ENCODE measurements around the gene TMEM135. TPM values are rescaled to one million over a fixed set of nuclear protein-coding genes. Genes with fewer than 3 reads are reported as not detected.
"Not testable (repeated sequence)": the region's sequence is repeated elsewhere in the genome, so short reads cannot be mapped to it uniquely, and the experiment has no call there.

The TMEM135 gene
- total RNA-seq (2014; rRNA removed; shearing (Covaris generic); ENCODE audit: low replicate concordance), result 11.0 and 13.8 TPM in 2 replicates

DNA sequence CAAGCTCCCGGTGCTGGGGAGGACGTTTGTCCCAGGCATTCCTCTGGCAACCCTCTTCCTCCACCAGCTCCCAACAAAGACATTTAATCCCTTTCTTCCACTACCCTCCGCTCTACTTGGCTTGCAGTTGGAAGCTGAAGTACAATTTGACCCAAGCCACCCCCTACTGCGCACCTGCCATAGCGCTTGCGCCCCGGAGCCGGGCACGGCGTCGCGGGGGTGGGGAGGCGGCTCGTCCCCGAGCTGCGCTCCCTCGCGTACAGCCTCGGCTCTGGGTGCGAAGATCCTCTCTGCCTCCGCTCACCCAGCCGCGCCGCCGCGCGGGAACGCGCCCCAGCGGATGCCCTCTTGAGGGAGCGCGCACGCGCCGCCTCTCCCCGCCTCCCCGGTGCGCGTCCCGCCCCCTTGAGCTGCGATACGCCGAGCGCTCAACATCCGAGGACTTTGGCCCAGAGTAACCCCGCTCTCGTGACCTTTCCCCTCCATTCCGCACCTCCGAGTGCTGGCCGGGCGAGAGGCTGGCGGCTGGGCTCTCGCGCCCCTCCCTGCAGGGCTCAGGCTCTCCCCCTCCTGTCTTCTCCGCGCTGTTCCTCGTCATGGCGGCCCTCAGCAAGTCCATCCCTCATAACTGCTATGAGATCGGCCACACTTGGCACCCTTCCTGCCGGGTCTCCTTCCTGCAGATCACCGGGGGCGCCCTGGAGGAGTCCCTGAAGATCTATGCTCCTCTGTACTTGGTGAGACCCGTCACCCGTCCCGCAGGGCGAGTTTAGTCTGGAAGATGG, at the start of gene TMEM135:
TMEM135 (plus strand) TSS at position 485 of the 785 bp plus-strand sequence; CDS start at position 597, 112 bp downstream.
- peak; percentile 92 for DNase-seq (ENCODE audit: low read depth)
- in situ Hi-C loops (cut with HindIII; ENCODE audit: low pct_unique_long_range_greater_than_20kb, low sequenced_read_pairs), result no loop called here

DNA sequence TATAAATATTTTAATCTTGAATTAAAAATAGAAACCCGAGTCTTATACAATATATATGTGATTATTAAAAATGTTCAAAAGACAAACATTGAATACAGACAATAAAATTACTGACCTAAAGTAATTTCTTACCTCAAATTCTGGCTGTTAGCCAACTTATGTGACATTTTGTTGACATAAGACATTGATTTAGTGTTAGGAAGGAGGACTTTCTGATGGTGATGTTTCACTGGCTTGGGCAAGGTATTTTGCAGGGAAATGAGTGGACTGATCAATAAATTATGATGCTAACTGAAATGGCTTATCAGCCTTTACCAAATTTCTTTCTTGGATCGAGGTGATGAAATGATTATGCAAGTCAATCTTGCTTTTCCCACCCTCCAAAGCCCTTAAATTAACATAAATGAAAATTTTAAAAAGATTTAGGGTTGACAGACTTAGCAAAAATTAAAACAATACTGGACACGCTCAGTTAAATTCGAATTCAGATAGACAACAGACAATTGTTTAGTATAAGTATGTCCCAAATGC, 49.3 kb upstream of the TMEM135 start:
- no peak for DNase-seq (ENCODE audit: low read depth)
- in situ Hi-C loops (cut with HindIII; ENCODE audit: low pct_unique_long_range_greater_than_20kb, low sequenced_read_pairs), result no loop called here

DNA sequence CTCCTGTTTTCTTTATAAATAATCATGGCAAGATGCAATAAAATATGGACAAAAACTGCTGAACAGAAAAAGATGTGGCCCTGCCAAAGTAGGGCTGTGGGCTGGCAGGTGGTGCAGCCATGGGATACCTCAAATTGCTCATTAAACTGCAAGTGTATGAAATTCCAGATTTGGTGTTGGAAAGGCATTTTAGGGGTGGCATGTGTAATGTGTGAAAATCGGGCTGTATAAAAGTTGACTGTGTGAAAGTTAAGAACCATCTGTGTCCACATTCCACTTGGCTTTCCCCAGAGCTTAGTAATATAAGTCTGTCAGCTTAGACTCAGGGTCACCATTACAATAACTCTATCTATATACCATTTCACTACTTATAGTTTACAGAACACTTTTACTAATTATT, 47.7 kb upstream of the TMEM135 start:
- in situ Hi-C loops (cut with HindIII; ENCODE audit: low pct_unique_long_range_greater_than_20kb, low sequenced_read_pairs), result no loop called here
- no peak for DNase-seq (ENCODE audit: low read depth)

DNA sequence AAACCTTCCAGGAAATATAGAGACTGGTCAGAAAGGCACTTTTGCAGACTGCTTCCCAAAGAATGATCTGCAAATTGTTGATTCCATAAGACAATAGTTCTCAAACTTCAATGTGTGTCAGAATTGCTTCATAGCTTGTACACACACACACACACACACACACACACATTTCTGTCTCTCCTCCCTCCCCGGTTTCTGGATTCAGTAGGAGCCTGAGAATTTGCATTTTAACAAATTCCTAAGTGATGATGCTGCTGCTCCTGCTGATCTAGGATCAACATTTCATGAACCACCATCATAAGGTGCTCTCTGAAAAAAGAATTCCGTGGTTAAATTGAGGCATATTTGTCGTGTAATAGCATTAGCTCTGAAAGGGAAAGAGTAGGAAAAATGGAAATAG, 47.2 kb upstream of the TMEM135 start:
- DNase-seq (ENCODE audit: low read depth), result peak; percentile 75
- in situ Hi-C loops (cut with HindIII; ENCODE audit: low pct_unique_long_range_greater_than_20kb, low sequenced_read_pairs), result no loop called here

DNA sequence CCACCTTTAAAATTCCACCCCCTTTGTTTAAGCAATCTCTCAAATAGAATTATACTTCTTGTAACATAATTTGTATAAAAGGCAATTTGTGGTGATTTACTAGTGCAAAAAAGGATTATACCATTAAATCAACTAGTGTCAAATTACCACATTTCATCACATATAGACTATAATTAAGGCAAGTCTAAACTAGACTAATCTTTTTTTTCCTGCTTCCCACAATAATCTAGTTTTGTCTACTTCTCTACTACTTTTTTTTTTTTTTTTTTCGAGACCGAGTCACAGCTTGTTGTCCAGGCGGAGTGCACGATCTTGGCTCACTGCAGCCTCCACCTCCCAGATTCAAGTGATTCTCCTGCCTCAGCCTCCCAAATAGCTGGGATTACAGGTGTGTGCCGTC, 46.4 kb upstream of the TMEM135 start:
- in situ Hi-C loops (cut with HindIII; ENCODE audit: low pct_unique_long_range_greater_than_20kb, low sequenced_read_pairs), result no loop called here
- no peak for DNase-seq (ENCODE audit: low read depth)

DNA sequence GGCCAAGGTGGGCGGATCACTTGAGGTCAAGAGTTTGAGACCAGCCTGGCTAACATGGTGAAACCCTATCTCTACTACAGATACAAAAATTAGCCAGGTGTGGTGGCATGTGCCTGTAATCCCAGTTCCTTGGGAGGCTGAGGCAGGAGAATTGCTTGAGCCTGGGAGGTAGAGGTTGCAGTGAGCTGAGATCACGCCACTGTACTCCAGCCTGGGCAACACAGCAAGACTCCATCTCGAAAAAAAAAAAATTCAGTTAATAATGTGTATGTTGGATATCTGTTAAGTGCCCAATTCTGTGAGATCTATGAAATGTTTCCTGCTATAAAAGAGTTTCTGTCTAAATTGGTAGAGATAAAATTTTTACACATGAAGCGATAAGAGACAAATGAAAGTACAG, 45.4 kb upstream of the TMEM135 start:
- in situ Hi-C loops (cut with HindIII; ENCODE audit: low pct_unique_long_range_greater_than_20kb, low sequenced_read_pairs); DNase-seq (ENCODE audit: low read depth): not testable (repeated sequence)

GRCh38 chr11:86993031-86993430, 44.7 kb upstream of the TMEM135 start:
- no peak for DNase-seq (ENCODE audit: low read depth)
- in situ Hi-C loops (cut with HindIII; ENCODE audit: low pct_unique_long_range_greater_than_20kb, low sequenced_read_pairs), result no loop called here

GRCh38 chr11:86996953-86997570, 40.7 kb upstream of the TMEM135 start:
- in situ Hi-C loops (cut with HindIII; ENCODE audit: low pct_unique_long_range_greater_than_20kb, low sequenced_read_pairs), result no loop called here

GRCh38 chr11:86999388-86999787, 38.3 kb upstream of the TMEM135 start:
- in situ Hi-C loops (cut with HindIII; ENCODE audit: low pct_unique_long_range_greater_than_20kb, low sequenced_read_pairs), result no loop called here
- no peak for DNase-seq (ENCODE audit: low read depth)

More at GRCh38 chr11:86996953-86997570, 40.7 kb upstream of the TMEM135 start:
- no peak for DNase-seq (ENCODE audit: low read depth)

GRCh38 chr11:86999859-87000753, 37.6 kb upstream of the TMEM135 start:
- peak; percentile 56 for DNase-seq (ENCODE audit: low read depth)
- in situ Hi-C loops (cut with HindIII; ENCODE audit: low pct_unique_long_range_greater_than_20kb, low sequenced_read_pairs), result no loop called here

DNA sequence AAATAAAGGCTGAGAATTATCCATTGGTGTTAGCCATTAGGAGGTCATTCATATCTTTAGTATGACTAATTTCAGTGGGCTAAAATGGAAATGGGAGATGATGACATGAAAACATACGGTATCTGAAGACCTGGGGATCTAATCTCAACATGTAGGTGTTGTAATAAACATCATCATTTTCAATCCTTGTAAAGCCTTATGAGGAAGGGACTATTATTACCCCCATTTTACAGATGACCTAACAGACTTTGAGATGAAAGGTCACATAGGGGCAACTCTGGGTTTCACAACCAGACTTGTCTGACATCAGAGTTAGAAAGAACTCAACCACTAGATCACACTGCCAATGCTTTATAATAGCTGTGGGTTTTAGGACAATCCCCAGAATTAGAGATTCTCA, 34.8 kb upstream of the TMEM135 start:
- in situ Hi-C loops (cut with HindIII; ENCODE audit: low pct_unique_long_range_greater_than_20kb, low sequenced_read_pairs), result no loop called here
- DNase-seq (ENCODE audit: low read depth), result no peak

- DNase-seq (ENCODE audit: low read depth); in situ Hi-C loops (cut with HindIII; ENCODE audit: low pct_unique_long_range_greater_than_20kb, low sequenced_read_pairs): not testable (repeated sequence)
Measured at GRCh38 chr11:87004281-87004680, 33.5 kb upstream of the TMEM135 start.

DNA sequence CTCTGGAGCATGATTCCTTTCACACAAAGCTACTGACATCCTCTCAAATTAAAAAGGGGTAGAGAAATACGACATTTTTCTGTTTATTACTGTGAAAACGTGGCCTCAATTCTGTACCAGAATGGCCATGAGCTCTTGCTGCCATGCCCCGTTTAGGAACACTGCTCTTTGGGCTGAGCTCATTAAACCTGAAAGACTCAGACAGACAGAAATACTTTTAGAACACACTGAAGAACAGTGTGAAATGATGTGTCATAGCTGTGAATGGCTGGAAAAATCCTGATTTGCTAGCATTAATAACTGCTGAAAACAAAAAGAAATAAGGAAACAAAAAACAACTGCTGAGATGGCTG, 32.2 kb upstream of the TMEM135 start:
- in situ Hi-C loops (cut with HindIII; ENCODE audit: low pct_unique_long_range_greater_than_20kb, low sequenced_read_pairs), result no loop called here
- DNase-seq (ENCODE audit: low read depth), result no peak

GRCh38 chr11:87006035-87006434, 31.7 kb upstream of the TMEM135 start:
- in situ Hi-C loops (cut with HindIII; ENCODE audit: low pct_unique_long_range_greater_than_20kb, low sequenced_read_pairs), result no loop called here
- DNase-seq (ENCODE audit: low read depth), result no peak

- in situ Hi-C loops (cut with HindIII; ENCODE audit: low pct_unique_long_range_greater_than_20kb, low sequenced_read_pairs), result no loop called here
- DNase-seq (ENCODE audit: low read depth), result no peak
Measured at GRCh38 chr11:87007963-87008362, 29.8 kb upstream of the TMEM135 start.

GRCh38 chr11:87012089-87012488, 25.6 kb upstream of the TMEM135 start:
- DNase-seq (ENCODE audit: low read depth), result no peak
- in situ Hi-C loops (cut with HindIII; ENCODE audit: low pct_unique_long_range_greater_than_20kb, low sequenced_read_pairs), result no loop called here

- DNase-seq (ENCODE audit: low read depth), result no peak
Measured at GRCh38 chr11:87012673-87013072, 25.1 kb upstream of the TMEM135 start.

GRCh38 chr11:87013912-87014825, 23.6 kb upstream of the TMEM135 start:
- DNase-seq (ENCODE audit: low read depth), result no peak
- in situ Hi-C loops (cut with HindIII; ENCODE audit: low pct_unique_long_range_greater_than_20kb, low sequenced_read_pairs), result no loop called here

More at GRCh38 chr11:87012673-87013072, 25.1 kb upstream of the TMEM135 start:
- in situ Hi-C loops (cut with HindIII; ENCODE audit: low pct_unique_long_range_greater_than_20kb, low sequenced_read_pairs), result no loop called here

All from Caki2 (cell line).